GM21786 (cell line): ENCODE data around the gene SERTAD2.

Experiments used
- ATAC-seq: cut with Tn5 transposase; IDR thresholded peaks from one replicate; pipeline ENCODE4 v1.9.1; 2021; ENCODE audit not compliant: unreplicated experiment

SERTAD2 gene

DNA sequence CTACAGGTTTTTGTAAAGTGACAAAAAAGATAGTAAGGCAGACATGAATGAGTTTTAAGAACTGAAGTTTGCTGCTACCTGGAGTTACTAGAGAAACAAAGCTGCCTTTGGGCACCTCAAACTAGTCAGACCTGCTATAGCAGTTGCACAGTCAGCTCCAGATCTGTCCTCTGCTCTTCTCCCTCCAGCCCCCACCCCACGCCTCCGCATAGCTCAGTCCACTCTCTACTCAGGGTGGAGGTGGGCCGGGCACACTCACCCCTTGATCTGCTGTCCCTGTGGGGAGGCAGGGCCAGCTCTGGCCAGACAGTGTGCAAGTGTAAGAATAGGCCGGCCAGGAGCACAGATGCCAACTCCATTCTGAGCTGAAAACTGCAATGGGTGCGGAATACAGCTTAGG lies 4.1 kb downstream of the SERTAD2 start:
- ATAC-seq: no peak

GRCh38 chr2:64649013-64649484 lies 4.7 kb downstream of the SERTAD2 start:
- no peak for ATAC-seq

DNA sequence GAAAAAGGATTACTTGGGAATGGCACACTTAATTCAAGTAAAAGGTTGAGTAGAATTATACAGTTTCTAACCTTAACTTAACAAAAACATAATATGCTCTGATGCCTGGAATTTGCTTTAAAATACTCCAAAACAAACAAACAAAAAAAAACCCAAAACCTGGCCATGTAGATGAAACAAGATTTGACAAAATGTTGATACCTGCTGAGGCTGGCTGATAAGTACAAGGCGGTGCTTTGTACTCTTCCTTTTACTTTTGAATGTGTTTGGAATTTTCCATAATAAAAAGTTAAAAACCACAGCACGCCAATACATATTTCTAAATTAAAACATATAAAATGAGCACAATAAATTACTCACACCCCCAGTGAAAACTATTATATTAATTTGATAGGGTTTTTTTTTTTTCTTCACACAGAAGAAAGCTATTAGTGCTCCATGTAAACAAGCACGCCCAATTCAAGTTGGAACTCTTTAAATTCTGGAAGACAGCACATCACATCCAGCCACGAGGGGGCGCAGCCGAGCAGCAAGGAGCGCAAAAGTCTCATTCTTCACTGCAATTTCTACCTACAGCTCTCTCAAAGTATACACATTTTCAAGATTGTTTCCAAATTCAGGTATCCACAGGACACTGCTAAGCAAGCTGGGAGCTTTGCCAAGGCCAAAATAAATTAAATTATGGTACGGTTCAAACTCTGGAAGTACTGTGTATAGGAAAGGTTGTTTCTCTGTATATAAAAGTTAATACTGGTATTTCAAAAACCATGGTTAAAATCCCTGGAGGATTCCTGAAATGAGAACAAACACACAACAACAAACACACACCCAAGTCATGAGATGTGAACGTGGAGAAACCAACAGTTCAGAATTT lies 7.5 kb downstream of the SERTAD2 start:
- ATAC-seq: no peak

DNA sequence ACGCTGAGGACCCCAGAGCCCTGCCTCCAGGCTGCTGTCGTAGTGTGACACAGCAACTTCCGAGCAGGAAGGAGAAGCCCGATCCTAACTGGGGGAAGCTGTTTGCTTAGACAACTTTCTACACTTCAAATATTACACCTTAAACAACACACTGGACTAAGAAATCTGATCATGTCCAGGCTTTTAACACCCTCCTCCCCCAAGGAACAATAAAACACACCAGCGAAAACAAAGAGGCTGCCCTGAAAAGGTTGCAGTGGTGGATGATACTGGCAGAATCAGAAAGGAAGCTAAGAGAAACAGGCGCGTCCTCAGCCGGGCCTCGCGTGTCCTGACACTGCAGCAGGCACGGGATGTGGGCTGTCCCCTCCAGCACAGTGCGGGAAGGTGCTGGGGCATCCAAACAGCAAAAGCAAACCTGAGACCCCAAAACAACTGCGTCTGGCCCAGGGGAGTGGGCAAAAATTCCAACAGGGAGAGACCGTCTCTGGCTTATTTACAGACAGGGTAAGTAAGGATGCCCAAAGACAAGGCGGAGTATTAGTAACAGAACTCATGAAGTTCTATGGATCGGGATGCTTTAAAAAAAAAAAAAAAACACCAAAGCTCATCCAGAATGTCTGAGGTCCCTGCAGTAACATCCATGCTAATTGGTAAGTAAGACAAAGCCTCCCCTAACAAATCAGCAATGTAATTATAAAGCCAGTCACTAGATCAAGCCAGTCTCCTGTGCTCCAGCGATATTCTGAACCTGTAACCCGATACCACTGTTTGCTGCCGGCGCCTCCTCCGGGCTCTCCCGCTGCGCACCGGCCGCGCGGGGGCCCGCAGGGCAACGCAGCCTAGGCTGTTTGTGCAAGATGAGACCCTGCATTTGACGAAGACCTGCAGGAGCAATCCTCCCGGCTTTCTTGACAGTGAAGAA lies 9.0 kb downstream of the SERTAD2 start:
- peak; percentile 37 for ATAC-seq

GRCh38 chr2:64643838-64644457 lies 9.8 kb downstream of the SERTAD2 start:
- no peak for ATAC-seq

DNA sequence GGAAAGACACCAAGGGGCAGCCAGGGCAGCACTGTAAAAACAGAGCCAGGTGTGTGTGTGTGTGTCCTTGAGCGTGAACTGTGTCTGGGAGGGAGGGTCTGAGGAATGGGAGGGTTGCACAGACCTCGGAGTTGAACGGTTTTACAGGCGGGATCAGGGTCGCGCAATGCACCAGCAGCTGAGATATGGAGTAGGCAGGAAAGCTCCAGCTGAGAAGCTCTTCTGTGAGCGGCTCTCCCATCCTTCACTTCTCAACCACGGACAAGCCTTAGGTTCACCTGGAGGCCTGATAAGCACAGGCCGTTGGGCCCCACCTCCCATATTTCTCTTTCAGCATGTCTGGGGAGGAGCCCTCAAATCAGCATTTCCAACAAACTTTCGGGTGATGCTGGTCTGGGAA lies 12.1 kb downstream of the SERTAD2 start:
- no peak for ATAC-seq

GRCh38 chr2:64640153-64641044 lies 13.3 kb downstream of the SERTAD2 start:
- no peak for ATAC-seq

DNA sequence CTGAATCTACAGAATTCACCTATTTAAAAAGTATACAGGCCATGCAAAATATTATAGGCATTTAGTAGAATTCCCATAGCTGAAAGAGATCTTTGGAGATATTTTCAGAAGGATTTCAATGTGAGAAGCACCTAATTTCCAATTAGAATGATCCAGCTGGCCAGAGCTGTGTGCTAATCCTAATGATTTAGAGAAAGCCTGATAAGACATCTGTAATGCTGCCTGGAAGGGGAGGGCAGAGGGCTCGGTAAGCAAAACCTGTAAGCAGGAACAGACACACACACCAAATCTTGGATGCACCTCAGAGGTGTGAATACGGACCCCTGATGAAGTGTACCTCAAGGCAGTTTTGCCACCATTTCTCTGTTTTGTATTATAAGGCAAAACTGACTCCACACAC lies 14.0 kb downstream of the SERTAD2 start:
- no peak for ATAC-seq

DNA sequence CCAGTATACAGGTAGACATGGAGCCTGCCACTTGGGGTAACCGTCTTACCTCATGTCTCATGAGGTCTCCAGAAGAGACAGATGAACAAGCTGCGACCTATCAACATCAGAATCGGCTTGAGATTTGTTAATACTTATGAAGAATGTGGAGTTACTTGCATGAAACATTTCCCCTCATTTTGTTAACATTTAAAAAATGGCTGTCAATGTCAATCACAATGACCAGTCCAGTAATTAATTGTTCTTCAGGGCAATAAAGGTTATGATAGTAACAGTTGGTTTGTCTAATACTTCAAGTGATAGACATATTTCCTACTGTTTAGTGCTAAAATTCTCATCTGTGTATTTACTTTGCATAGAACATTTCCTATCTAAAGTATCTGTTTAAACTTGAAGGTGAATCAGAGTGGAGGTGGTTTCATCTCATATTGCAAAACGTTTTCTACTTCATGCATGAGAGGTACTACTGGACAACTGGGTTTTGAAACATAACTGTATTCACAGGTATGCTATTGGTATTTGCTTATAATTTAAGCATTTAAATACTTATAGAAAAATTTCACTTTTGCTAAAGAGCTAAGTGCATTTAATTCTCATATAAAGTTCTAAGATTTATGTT lies 15.1 kb downstream of the SERTAD2 start:
- no peak for ATAC-seq

GRCh38 chr2:64637931-64638330 lies 15.8 kb downstream of the SERTAD2 start:
- no peak for ATAC-seq

GRCh38 chr2:64637000-64637635 lies 16.6 kb downstream of the SERTAD2 start:
- peak; percentile 46 for ATAC-seq

DNA sequence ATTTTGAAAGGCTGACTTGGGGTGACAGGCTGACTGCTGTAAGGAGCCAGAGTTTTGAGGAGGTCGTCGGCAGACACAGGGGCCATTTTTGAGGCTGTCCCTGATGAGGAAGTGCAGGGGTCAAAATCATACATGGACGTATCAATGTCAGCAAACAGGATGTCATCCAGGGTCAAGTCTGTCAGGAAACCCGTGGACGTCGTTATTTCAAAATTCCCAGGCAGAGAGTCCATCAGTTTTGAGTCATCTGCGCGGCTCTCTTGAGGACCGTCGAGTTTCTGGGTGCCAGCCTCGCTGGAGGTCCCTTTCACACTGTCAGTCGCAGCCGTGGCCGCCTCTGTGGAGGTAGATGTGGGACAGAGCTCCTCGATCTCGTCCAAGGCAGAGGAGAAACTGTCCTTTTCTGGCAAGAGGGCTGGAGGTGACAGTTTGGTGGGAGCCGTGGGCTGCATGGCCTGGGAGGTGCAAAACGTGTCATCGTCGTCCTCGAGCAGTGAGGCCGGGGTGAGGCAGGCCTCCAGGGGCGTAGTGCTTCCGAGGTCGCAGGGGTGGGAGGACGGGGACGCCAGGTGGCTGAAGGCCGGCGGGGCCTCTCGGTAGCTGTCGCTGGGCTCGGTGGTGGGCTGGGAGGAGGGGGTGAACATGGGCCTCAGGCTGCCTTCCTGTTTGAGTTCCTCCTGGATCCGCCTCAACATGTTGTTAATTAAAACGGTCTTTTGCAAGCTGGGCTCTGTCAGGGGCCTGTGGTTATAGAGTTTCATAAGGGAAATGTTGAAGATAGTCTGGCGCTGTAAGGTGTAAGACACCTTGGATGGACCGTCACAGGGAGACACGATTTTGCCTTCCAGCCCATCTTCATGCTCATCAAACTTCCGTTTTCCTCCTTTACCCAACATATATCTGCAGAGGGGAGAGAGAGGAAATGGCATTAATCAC lies 17.5 kb downstream of the SERTAD2 start:
- ATAC-seq: peak; percentile 60

DNA sequence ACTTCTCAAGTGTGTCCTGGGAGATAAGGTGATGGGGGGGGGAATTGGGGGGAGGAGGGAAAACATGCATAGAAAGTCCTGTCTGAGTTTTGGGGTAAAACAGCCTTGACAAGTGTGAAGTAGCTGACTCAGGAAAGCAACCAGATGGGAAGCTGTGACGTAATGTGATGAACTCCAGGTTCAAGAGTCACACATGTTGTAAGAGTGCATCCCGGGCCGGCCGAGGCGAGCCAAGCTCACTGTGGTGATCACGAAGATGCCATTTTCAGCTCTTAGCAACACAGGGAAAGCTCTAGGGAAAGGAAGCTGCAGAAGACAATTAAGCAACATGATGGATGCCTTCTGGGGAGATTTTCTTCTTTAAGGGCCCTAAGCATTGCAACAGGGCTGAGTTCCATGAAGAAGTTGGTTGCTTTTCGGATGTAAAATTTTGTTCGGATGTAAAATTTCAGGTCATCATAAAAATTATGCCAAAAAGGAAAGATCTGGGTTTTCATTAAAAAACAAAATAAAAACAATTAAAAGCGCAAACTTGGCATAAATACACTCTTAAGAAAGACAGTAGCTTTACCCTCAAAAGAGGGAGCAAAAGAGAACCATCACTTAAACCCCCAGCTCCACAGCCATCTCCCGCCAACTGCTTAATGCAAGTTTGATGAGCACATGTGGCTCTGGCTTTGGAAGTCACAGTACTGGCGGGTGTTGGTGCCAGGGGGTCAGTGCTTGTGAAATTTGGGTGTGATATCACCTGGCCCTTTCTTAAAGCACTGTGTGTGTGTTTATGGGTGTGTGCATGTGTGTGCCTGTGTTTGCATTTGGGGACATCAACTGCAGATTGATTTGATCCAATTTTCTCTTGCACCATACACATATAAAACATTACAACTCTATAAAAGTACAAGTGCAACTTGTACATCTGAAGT lies 19.1 kb downstream of the SERTAD2 start:
- ATAC-seq: no peak

GRCh38 chr2:64632835-64633819 lies 20.6 kb downstream of the SERTAD2 start:
- no peak for ATAC-seq

GRCh38 chr2:64631771-64632170 lies 21.9 kb downstream of the SERTAD2 start:
- no peak for ATAC-seq

GRCh38 chr2:64630752-64631151 lies 23.0 kb downstream of the SERTAD2 start:
- ATAC-seq: no peak
